ENCODE data around the gene TMEM79. TPM values are rescaled to one million over a fixed set of nuclear protein-coding genes. Genes with fewer than 3 reads are reported as not detected.

Gene TMEM79
- total and polyA plus RNA-seq, 2 experiments from 2014 or later, result 0.97 to 1.5 TPM

- Mint-ChIP-seq H3K4me3 (no peak overlapping the region), H3K27me3 (ENCODE audit: insufficient read depth, low read depth, poor library complexity) (peaks cover 6% of the 10 kb centered on the region), H3K27ac (no peak overlapping the region), H3K4me1 (peaks cover 5% of the 10 kb centered on the region), H3K9me3 (no peaks in the 10 kb centered on the region), H3K36me3 (ENCODE audit: low read depth) (peaks cover 2% of the 10 kb centered on the region; the same call in 1 of the 3 replicates)
- Histone ChIP-seq H3K4me2 (no peak overlapping the region), H4K20me1 (replicated peaks; ENCODE audit: insufficient read depth) (0 out of 2 replicates have a peak, but pooled peaks cover 2% of the 10 kb centered on the region), H3K4me1 (ENCODE audit: insufficient read depth) (no peaks in the 10 kb centered on the region; the same call in 1 of the 2 replicates), H3K27me3 (ENCODE audit: insufficient read depth) (no peaks in the 10 kb centered on the region), H3K36me3 (ENCODE audit: insufficient read depth) (no peaks in the 10 kb centered on the region), H3K27ac (ENCODE audit: low read depth) (no peak overlapping the region), H3K9me2 (ENCODE audit: insufficient read depth) (no peaks in the 10 kb centered on the region), H2AFZ (no peak overlapping the region), H3K4me3 (no peak overlapping the region), H3K79me2 (replicated peaks; ENCODE audit: insufficient read depth) (no peaks in the 10 kb centered on the region), H3F3A (replicated peaks; ENCODE audit: low read depth) (peaks cover 5% of the 10 kb centered on the region)
- TF ChIP-seq CTCF (conservative IDR thresholded peaks at IDR 0.05; ENCODE audit: low read depth in 2 of 2) (no peak), EZH2phosphoT487 (IDR thresholded peaks at IDR 0.05; ENCODE audit: unreplicated experiment) (no peak), ZNF114 (CRISPR knock-in tag; IDR thresholded peaks at IDR 0.05) (no peak), REST (IDR thresholded peaks at IDR 0.05; ENCODE audit: unreplicated experiment) (no peak), NANOG (IDR thresholded peaks at IDR 0.05; ENCODE audit: borderline replicate concordance) (no peak), CREB1 (CRISPR knock-in tag; IDR thresholded peaks at IDR 0.05; ENCODE audit: low read depth) (no peak), ZNF331 (CRISPR knock-in tag; IDR thresholded peaks at IDR 0.05; ENCODE audit: low read depth) (no peak), ETS1 (IDR thresholded peaks at IDR 0.05) (no peak), STAT1 (IDR thresholded peaks at IDR 0.05; ENCODE audit: unreplicated experiment) (no peak), POLR2AphosphoS5 (IDR thresholded peaks at IDR 0.05; ENCODE audit: low read depth) (no peak)
- DNase-seq (ENCODE audit: low spot score) (no peak), ATAC-seq (no peak)
Observed at GRCh38 chr1:156293098-156293434, 8.9 kb downstream of the TMEM79 start.

- H3K27ac ChIP-seq (ENCODE audit: low read depth), result no peak overlapping the region
- Mint-ChIP-seq H3K4me3 (no peak overlapping the region), H3K36me3 (ENCODE audit: low read depth) (peaks cover 2% of the 10 kb centered on the region; the same call in 1 of the 3 replicates), H3K9me3 (no peaks in the 10 kb centered on the region), H3K27ac (no peak overlapping the region), H3K27me3 (ENCODE audit: insufficient read depth, low read depth, poor library complexity) (peaks cover 6% of the 10 kb centered on the region), H3K4me1 (peaks cover 5% of the 10 kb centered on the region)
- H3K4me1 ChIP-seq (ENCODE audit: insufficient read depth), result no peaks in the 10 kb centered on the region; the same call in 1 of the 2 replicates
- H3F3A ChIP-seq (replicated peaks; ENCODE audit: low read depth), result peaks cover 5% of the 10 kb centered on the region
- no peak overlapping the region for H3K4me3 ChIP-seq
- H2AFZ ChIP-seq, result no peak overlapping the region
- no peak overlapping the region for H3K4me2 ChIP-seq
- no peaks in the 10 kb centered on the region for H3K79me2 ChIP-seq (replicated peaks; ENCODE audit: insufficient read depth)
- DNase-seq (ENCODE audit: low spot score), result no peak
- TF ChIP-seq EZH2 (IDR thresholded peaks at IDR 0.05; ENCODE audit: low read depth, unreplicated experiment), result no peak
- 0 out of 2 replicates have a peak, but pooled peaks cover 2% of the 10 kb centered on the region for H4K20me1 ChIP-seq (replicated peaks; ENCODE audit: insufficient read depth)
- ATAC-seq, result no peak
- no peaks in the 10 kb centered on the region for H3K27me3 ChIP-seq (ENCODE audit: insufficient read depth)
- no peaks in the 10 kb centered on the region for H3K36me3 ChIP-seq (ENCODE audit: insufficient read depth)
- H3K9me2 ChIP-seq (ENCODE audit: insufficient read depth), result no peaks in the 10 kb centered on the region
Observed at GRCh38 chr1:156293895-156294294, 9.8 kb downstream of the TMEM79 start.

All from GM23338 (cell line).